PC-9 (cell line): ENCODE results near the gene BLOC1S4. TPM values are rescaled to one million over a fixed set of nuclear protein-coding genes. Genes with fewer than 3 reads are reported as not detected.

Experiments
- BruUV-seq: library from RNA; stranded (reverse); fragments of 400-500 nt; replicated peaks from 2 replicates; lab custom pipeline; 2021; lab: Mats Ljungman, UMichigan
- CTCF ChIA-PET: fragments of 300-600 bp; sonication (Branson Sonifier 250); formaldehyde crosslinking; loops from one replicate; lab custom pipeline; 2022; ENCODE audit warnings: antibody characterized with exemption; lab: Charles Lee
- POLR2A ChIA-PET: fragments of 300-600 bp; sonication (Branson Sonifier 250); formaldehyde crosslinking; loops from one replicate; lab custom pipeline; 2022; ENCODE audit warnings: antibody characterized with exemption; ENCODE audit not compliant: unreplicated experiment; lab: Charles Lee
- DNase-seq, 2 experiments: peaks; one replicate each; pipeline versions ENCODE4 v3.0.0 to v3.0.0-alpha.2; 2015 to 2022; ENCODE audit warnings: mixed read lengths in 1 of 2
- H2AFZ ChIP-seq: fragments of 200-600 bp; sonication (generic); 2 replicates; pipeline ENCODE4 v1.8.1; 2017; ENCODE audit warnings: antibody characterized with exemption
- H3F3A ChIP-seq: fragments of 200-600 bp; sonication (generic); 2 replicates; pipeline ENCODE4 v1.8.1; 2017; ENCODE audit warnings: antibody characterized with exemption, mild to moderate bottlenecking, low read depth; ENCODE audit not compliant: insufficient read depth
- H3K27ac ChIP-seq: fragments of 200-600 bp; sonication (generic); 2 replicates; pipeline ENCODE4 v1.6.1; 2016; ENCODE audit warnings: mixed run types
- H3K27me3 ChIP-seq: fragments of 200-600 bp; sonication (generic); 2 replicates; pipeline ENCODE4 v1.6.1; 2016; ENCODE audit warnings: low read depth, mixed run types; ENCODE audit not compliant: insufficient read depth
- H3K36me3 ChIP-seq: fragments of 200-600 bp; sonication (generic); 2 replicates; pipeline ENCODE4 v1.6.1; 2016; ENCODE audit warnings: low read depth, mixed run types
- H3K4me1 ChIP-seq: fragments of 200-600 bp; sonication (generic); replicated peaks from 2 replicates; pipeline ENCODE4 v1.6.1; 2016; ENCODE audit warnings: mixed run types; ENCODE audit not compliant: insufficient read depth
- H3K4me2 ChIP-seq: fragments of 200-600 bp; sonication (generic); 2 replicates; pipeline ENCODE4 v1.6.1; 2017; ENCODE audit warnings: mixed run types
- H3K4me3 ChIP-seq: fragments of 200-600 bp; sonication (generic); 2 replicates; pipeline ENCODE4 v1.6.1; 2016; ENCODE audit warnings: mixed run types
- H3K79me2 ChIP-seq: fragments of 200-600 bp; sonication (generic); 2 replicates; pipeline ENCODE4 v1.6.1; 2017; ENCODE audit warnings: low read depth, mixed run types
- H3K9me2 ChIP-seq: fragments of 200-600 bp; sonication (generic); 2 replicates; pipeline ENCODE4 v1.8.1; 2017; ENCODE audit warnings: mild to moderate bottlenecking; ENCODE audit not compliant: insufficient read depth
- H3K9me3 ChIP-seq: fragments of 200-600 bp; sonication (generic); 2 replicates; pipeline ENCODE4 v1.8.1; 2016; ENCODE audit warnings: low read depth; ENCODE audit not compliant: insufficient read depth
- H4K20me1 ChIP-seq: fragments of 200-600 bp; sonication (generic); 2 replicates; pipeline ENCODE4 v1.8.1; 2017; ENCODE audit not compliant: insufficient read depth
- EZH2 ChIP-seq: fragments of 200-600 bp; sonication (generic); IDR thresholded peaks from 2 replicates; pipeline ENCODE4 v1.8.0; 2017; ENCODE audit warnings: antibody characterized with exemption, low read depth
- intact Hi-C: fragments of 100-400 bp; cut with micrococcal nuclease; formaldehyde crosslinking; loops from one replicate; pipeline ENCODE4 v1.10.0; 2022; ENCODE audit not compliant: unreplicated experiment
- total RNA-seq: library from RNA; stranded (reverse); gene quantifications from 2 replicates; pipeline ENCODE4 v1.2.3, GENCODE V29; 2021
- TF ChIP-seq, protein P1 (sequence below): fragments of 200-600 bp; sonication (generic); conservative IDR thresholded peaks from 2 replicates; pipeline ENCODE4 v1.6.1; 2017; ENCODE audit warnings: mixed run types, antibody characterized with exemption, mild to moderate bottlenecking, moderate library complexity

BLOC1S4 gene
- total RNA-seq, 1 experiment from 2014 or later: 11.7 TPM

DNA sequence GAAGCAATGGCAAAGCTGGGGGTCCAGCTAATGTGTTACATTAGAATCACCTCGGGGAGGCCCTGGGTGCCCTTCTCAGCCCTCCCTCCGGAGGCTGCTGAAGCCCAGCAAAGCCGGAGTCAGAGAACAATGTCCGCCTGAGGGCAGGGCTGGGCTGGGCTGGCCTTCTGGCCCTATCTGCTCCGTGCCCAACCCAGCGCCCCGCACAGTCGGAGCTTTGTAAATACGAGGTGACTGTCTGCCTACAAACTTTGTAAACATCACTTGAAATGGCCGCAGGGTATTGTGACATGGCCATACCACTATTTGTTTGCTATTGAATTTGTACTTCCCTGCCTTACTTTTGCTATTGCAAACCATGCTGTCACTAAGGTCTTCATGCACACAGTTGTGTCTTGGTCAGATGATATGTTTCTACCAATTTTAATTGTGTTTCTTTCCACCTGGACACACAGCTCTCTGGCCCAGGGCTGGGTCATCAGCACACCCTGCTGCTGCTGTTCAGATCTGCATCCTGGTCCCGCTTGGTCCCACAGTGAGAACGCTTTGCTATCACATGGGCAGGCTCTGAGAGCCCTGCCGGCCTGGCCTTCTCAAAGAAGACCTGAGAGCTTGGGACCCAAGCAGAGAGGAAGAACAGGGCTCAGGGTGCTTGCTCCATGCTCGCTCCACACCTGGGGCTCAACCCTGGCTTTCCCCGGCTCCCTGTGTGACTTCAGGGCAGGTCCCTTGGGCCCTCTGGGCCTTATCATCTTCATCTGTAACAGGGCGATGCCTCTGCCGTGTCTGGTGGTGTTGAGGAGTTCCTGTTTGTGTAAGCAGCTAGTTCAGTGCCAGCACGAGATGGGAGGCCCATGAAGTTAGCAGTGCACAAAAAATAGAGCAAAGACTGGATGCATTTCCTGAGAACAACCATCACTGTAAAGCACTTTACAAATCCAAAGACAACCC, 20.0 kb upstream of the BLOC1S4 start:
- ChIA-PET POLR2A (interaction anchor here (0.5 to 0.8 kb wide), 6 partner anchors 20 to 493 kb away, joined by 3 to 10 read pairs (median 5); partner anchors contain the start of gene BLOC1S4), CTCF (interaction anchor here (1.0 to 1.1 kb wide), 2 partner anchors 11 to 13 kb away, joined by 3 read pairs; partner anchors contain the start of gene MRFAP1L1)
- Histone ChIP-seq H3F3A (peaks cover 63% of the 10 kb centered on the region), H3K79me2 (peaks cover 45% of the 10 kb centered on the region), H3K9me2 (no peaks in the 10 kb centered on the region), H3K4me3 (peak overlapping the region; percentile 86), H3K4me2 (peak overlapping the region; percentile 99), H2AFZ (no peak overlapping the region), H3K9me3 (no peaks in the 10 kb centered on the region), H3K27ac (peak overlapping the region; percentile 100), H4K20me1 (peaks cover 29% of the 10 kb centered on the region), H3K4me1 (peaks cover 37% of the 10 kb centered on the region), H3K27me3 (no peaks in the 10 kb centered on the region), H3K36me3 (peaks cover 21% of the 10 kb centered on the region)
- intact Hi-C loops: loop anchor here (1.0 kb wide), 1 partner anchor 13 kb away; the partner anchor contains the start of gene MRFAP1L1
- peak; percentile 84 to 95 for DNase-seq
- no TSS peak for BruUV-seq
- no peak for TF ChIP-seq EZH2
- TF ChIP-seq, protein P1, sequence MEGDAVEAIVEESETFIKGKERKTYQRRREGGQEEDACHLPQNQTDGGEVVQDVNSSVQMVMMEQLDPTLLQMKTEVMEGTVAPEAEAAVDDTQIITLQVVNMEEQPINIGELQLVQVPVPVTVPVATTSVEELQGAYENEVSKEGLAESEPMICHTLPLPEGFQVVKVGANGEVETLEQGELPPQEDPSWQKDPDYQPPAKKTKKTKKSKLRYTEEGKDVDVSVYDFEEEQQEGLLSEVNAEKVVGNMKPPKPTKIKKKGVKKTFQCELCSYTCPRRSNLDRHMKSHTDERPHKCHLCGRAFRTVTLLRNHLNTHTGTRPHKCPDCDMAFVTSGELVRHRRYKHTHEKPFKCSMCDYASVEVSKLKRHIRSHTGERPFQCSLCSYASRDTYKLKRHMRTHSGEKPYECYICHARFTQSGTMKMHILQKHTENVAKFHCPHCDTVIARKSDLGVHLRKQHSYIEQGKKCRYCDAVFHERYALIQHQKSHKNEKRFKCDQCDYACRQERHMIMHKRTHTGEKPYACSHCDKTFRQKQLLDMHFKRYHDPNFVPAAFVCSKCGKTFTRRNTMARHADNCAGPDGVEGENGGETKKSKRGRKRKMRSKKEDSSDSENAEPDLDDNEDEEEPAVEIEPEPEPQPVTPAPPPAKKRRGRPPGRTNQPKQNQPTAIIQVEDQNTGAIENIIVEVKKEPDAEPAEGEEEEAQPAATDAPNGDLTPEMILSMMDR: no peak; the same call in 1 of the 2 replicates

DNA sequence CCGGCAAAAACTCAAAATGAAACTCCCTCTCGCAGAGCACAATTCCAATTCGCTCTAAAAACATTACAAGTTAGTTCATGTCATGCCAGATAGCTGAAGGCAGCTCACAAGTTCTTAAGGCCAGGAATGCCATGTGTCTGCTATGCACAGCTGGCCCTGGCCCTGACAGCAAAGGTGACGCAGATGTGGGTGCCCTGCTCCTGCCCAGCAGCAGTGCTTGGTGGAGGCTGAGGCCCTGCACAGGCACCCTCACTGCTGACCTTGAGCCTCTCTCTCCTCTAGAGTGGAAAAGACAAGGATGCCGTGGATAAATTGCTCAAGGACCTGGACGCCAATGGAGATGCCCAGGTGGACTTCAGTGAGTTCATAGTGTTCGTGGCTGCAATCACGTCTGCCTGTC, 19.4 kb upstream of the BLOC1S4 start:
- H2AFZ ChIP-seq: no peak overlapping the region
- peaks cover 41% of the 10 kb centered on the region for H3K79me2 ChIP-seq
- no TSS peak for BruUV-seq

DNA sequence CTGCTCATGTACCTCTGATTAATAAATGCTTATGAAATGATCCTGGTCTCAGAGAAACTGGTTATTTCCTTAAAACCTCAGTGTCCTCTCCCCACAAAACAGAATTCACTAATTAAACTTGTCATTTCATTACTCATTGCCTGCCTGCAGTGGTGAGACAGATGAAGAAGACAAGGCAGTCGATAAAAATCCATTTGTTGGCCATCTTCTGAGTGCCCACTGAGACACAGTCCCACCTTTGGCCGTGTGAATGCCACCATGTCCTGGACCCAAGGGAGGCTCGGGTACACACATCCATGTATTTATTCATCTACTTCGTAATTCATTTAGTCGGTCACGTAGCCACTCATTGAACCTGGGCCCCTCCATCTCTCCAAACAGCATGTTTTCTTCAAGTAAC, 18.8 kb upstream of the BLOC1S4 start:
- Histone ChIP-seq H2AFZ (no peak overlapping the region), H3K4me3 (no peak overlapping the region), H3K27ac (no peak overlapping the region), H3K27me3 (no peaks in the 10 kb centered on the region), H3K36me3 (peaks cover 21% of the 10 kb centered on the region), H3K9me2 (no peaks in the 10 kb centered on the region), H3F3A (peaks cover 59% of the 10 kb centered on the region), H3K79me2 (peaks cover 37% of the 10 kb centered on the region), H3K4me1 (peaks cover 25% of the 10 kb centered on the region), H3K9me3 (no peaks in the 10 kb centered on the region), H3K4me2 (peak overlapping the region; percentile 99), H4K20me1 (peaks cover 29% of the 10 kb centered on the region)
- TF ChIP-seq EZH2: no peak
- TF ChIP-seq, protein P1: no peak
- BruUV-seq: no TSS peak
- DNase-seq: no peak
- CTCF ChIA-PET: interaction anchor here (1.0 kb wide), 1 partner anchor 12 kb away, joined by 3 read pairs; the partner anchor contains the start of gene MRFAP1L1
- intact Hi-C loops: no loop called here
- POLR2A ChIA-PET: no interaction called here

More for the DNA sequence above, 19.4 kb upstream of the BLOC1S4 start:
- Histone ChIP-seq H4K20me1 (peaks cover 29% of the 10 kb centered on the region), H3K4me2 (peak overlapping the region; percentile 99), H3K4me3 (peak overlapping the region; percentile 86), H3K27me3 (no peaks in the 10 kb centered on the region), H3K4me1 (peaks cover 31% of the 10 kb centered on the region), H3F3A (peaks cover 63% of the 10 kb centered on the region), H3K9me2 (no peaks in the 10 kb centered on the region), H3K9me3 (no peaks in the 10 kb centered on the region), H3K27ac (peak overlapping the region; percentile 100; the same call in 1 of the 2 replicates), H3K36me3 (peaks cover 21% of the 10 kb centered on the region)
- POLR2A ChIA-PET: no interaction called here
- DNase-seq: no peak
- TF ChIP-seq, protein P1: no peak
- TF ChIP-seq EZH2: no peak
- CTCF ChIA-PET: interaction anchor here (1.0 kb wide), 1 partner anchor 13 kb away, joined by 3 read pairs; the partner anchor contains the start of gene MRFAP1L1
- intact Hi-C loops: no loop called here
